Measurements from ENCODE around the gene SYT5. TPM values are rescaled to one million over a fixed set of nuclear protein-coding genes. Genes with fewer than 3 reads are reported as not detected.
A peak's percentile ranks its signal among the peaks of the same experiment; 100 is the strongest.

The SYT5 gene
- total and polyA plus RNA-seq, 5 donors from 2014 or later, result 0.06 to 1.9 TPM; not detected in 3

GRCh38 chr19:55160986-55161365 lies 19.1 kb downstream of the SYT5 start:
- H3K4me1 ChIP-seq (ENCODE audit: control insufficient read depth, insufficient read depth, low read length, poor library complexity, severe bottlenecking), result peaks cover 7% of the 10 kb centered on the region
- H3K9me3 ChIP-seq (ENCODE audit: control insufficient read depth in 2 of 2, low read length in 2 of 2), result peaks cover 0 to 4% of the 10 kb centered on the region in 2 experiments
- peaks cover 7% of the 10 kb centered on the region for H3K27me3 ChIP-seq (ENCODE audit: control insufficient read depth, insufficient read depth, low read length)
- DNase-seq (no peak), ATAC-seq (ENCODE audit: low read depth in 2 of 2) (no peak)
- no peaks in the 10 kb centered on the region for H3K36me3 Mint-ChIP-seq
- peaks cover 66% of the 10 kb centered on the region for H3K27me3 Mint-ChIP-seq
- H3K4me3 Mint-ChIP-seq, result no peak overlapping the region
- no peaks in the 10 kb centered on the region for H3K36me3 ChIP-seq (ENCODE audit: control insufficient read depth, insufficient read depth, low read length)
- peaks cover 0 to 8% (median 0%) of the 10 kb centered on the region in 7 donors for H3K9me3 Mint-ChIP-seq
- H3K27ac Mint-ChIP-seq, result no peak overlapping the region
- H3K4me3 ChIP-seq (ENCODE audit: low read depth, low read length), result no peak overlapping the region
- H3K27ac ChIP-seq (ENCODE audit: insufficient read depth, low read length, poor library complexity, severe bottlenecking), result no peak overlapping the region
- peaks cover 0 to 27% (median 3%) of the 10 kb centered on the region in 4 donors for H3K4me1 Mint-ChIP-seq

- no peak overlapping the region for H3K4me3 ChIP-seq (ENCODE audit: low read depth, low read length)
- H3K9me3 ChIP-seq (ENCODE audit: control insufficient read depth in 2 of 2, low read length in 2 of 2), result peaks cover 0 to 4% of the 10 kb centered on the region in 2 experiments
- peaks cover 60% of the 10 kb centered on the region for H3K27me3 Mint-ChIP-seq
- peak; percentile 70 to 85 (median 77) for DNase-seq
- H3K4me1 ChIP-seq (ENCODE audit: control insufficient read depth, insufficient read depth, low read length, poor library complexity, severe bottlenecking), result peaks cover 7% of the 10 kb centered on the region
- H3K36me3 Mint-ChIP-seq, result no peaks in the 10 kb centered on the region
- H3K27me3 ChIP-seq (ENCODE audit: control insufficient read depth, insufficient read depth, low read length), result peaks cover 3% of the 10 kb centered on the region
- peak; percentile 84 to 85 for ATAC-seq (ENCODE audit: low read depth in 2 of 2)
- H3K36me3 ChIP-seq (ENCODE audit: control insufficient read depth, insufficient read depth, low read length), result no peaks in the 10 kb centered on the region
- H3K27ac Mint-ChIP-seq, result no peak overlapping the region
- H3K4me1 Mint-ChIP-seq, result peaks cover 0 to 24% (median 3%) of the 10 kb centered on the region in 4 donors
- no peak overlapping the region for H3K27ac ChIP-seq (ENCODE audit: insufficient read depth, low read length, poor library complexity, severe bottlenecking)
- peaks cover 0 to 6% (median 0%) of the 10 kb centered on the region in 7 donors for H3K9me3 Mint-ChIP-seq
- no peak overlapping the region for H3K4me3 Mint-ChIP-seq
Observed at GRCh38 chr19:55160128-55160985, 19.7 kb downstream of the SYT5 start.

DNA sequence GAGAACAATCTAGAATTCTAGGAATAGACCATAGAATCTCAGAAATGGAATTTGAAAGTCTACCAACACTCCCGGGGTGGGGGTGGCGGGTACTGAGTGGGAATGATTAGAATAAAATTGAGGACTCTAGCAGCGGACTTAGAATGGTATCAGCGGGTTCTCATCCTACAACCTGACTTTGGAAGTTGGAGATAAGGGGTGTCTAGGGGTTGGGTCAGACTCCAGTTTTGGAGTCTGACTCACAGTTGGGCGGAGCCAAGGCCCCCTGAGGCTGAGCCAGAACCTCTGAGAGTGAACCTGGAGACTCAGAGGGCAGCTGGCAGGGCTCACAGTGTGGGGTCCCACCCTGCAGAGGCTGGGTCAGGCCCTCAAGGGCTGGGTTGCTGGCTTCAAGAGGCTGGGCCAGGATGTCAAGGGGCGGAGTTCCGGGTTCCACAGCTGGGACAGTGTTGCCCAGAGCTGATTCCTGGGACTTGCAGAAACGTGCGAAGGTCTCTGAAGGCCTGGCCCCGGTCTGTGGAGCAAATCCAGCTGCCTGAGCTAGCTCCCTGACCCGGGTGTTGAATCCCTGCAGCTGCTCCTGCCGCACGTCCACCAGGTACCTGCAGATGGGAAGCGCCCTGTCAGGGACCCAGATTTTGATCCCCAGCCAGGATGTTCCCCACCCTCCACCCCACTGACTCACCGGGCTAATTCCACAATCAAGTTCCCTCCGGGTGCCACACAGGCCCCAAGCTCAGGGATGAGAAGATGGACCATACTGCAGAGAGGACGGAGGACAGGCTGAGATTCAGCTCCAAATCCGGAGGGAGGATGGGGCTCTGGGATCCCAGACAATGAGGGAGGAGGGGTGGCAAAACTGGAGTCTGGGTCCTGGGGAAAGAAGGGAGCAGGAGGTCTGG lies 21.0 kb downstream of the SYT5 start:
- no peak overlapping the region for H3K4me3 ChIP-seq (ENCODE audit: low read depth, low read length)
- no peaks in the 10 kb centered on the region for H3K36me3 Mint-ChIP-seq
- peaks cover 3% of the 10 kb centered on the region for H3K27me3 ChIP-seq (ENCODE audit: control insufficient read depth, insufficient read depth, low read length)
- H3K9me3 Mint-ChIP-seq, result peaks cover 0 to 4% (median 0%) of the 10 kb centered on the region in 7 donors
- H3K9me3 ChIP-seq (ENCODE audit: control insufficient read depth in 2 of 2, low read length in 2 of 2), result peaks cover 0 to 4% of the 10 kb centered on the region in 2 experiments
- H3K27me3 Mint-ChIP-seq, result peaks cover 50% of the 10 kb centered on the region
- no peak overlapping the region for H3K27ac ChIP-seq (ENCODE audit: insufficient read depth, low read length, poor library complexity, severe bottlenecking)
- H3K27ac Mint-ChIP-seq, result no peak overlapping the region
- peaks cover 7% of the 10 kb centered on the region for H3K4me1 ChIP-seq (ENCODE audit: control insufficient read depth, insufficient read depth, low read length, poor library complexity, severe bottlenecking)
- H3K4me1 Mint-ChIP-seq, result peaks cover 0 to 29% (median 6%) of the 10 kb centered on the region in 4 donors
- no peak for DNase-seq
- no peak for ATAC-seq (ENCODE audit: low read depth in 2 of 2)
- no peaks in the 10 kb centered on the region for H3K36me3 ChIP-seq (ENCODE audit: control insufficient read depth, insufficient read depth, low read length)
- H3K4me3 Mint-ChIP-seq, result no peak overlapping the region

- H3K36me3 ChIP-seq (ENCODE audit: control insufficient read depth, insufficient read depth, low read length), result no peaks in the 10 kb centered on the region
- H3K9me3 Mint-ChIP-seq, result peaks cover 0 to 7% (median 0%) of the 10 kb centered on the region in 7 donors
- H3K27me3 ChIP-seq (ENCODE audit: control insufficient read depth, insufficient read depth, low read length), result peaks cover 3% of the 10 kb centered on the region
- H3K4me1 Mint-ChIP-seq, result peaks cover 0 to 35% (median 11%) of the 10 kb centered on the region in 4 donors
- peaks cover 0 to 4% of the 10 kb centered on the region in 2 experiments for H3K9me3 ChIP-seq (ENCODE audit: control insufficient read depth in 2 of 2, low read length in 2 of 2)
- peaks cover 46% of the 10 kb centered on the region for H3K27me3 Mint-ChIP-seq
- no peaks in the 10 kb centered on the region for H3K36me3 Mint-ChIP-seq
- no peak overlapping the region for H3K27ac ChIP-seq (ENCODE audit: insufficient read depth, low read length, poor library complexity, severe bottlenecking)
- no peak overlapping the region for H3K27ac Mint-ChIP-seq
- H3K4me3 Mint-ChIP-seq, result no peak overlapping the region
- no peak overlapping the region for H3K4me3 ChIP-seq (ENCODE audit: low read depth, low read length)
- ATAC-seq (ENCODE audit: low read depth in 2 of 2), result no peak
- peaks cover 12% of the 10 kb centered on the region for H3K4me1 ChIP-seq (ENCODE audit: control insufficient read depth, insufficient read depth, low read length, poor library complexity, severe bottlenecking)
- no peak for DNase-seq
Observed at GRCh38 chr19:55158423-55158822, 21.7 kb downstream of the SYT5 start.

- Mint-ChIP-seq H3K36me3 (no peaks in the 10 kb centered on the region), H3K27ac (no peak within 1 kb of the TSS), H3K4me3 (no peak within 1 kb of the TSS), H3K9me3 (peaks cover 0 to 8% (median under 1%) of the 10 kb centered on the region in 7 donors), H3K27me3 (peaks cover 40% of the 10 kb centered on the region), H3K4me1 (peaks cover 0 to 42% (median 12%) of the 10 kb centered on the region in 4 donors)
- no peak within 1 kb of the TSS for H3K4me3 ChIP-seq (ENCODE audit: low read depth, low read length)
- H3K4me1 ChIP-seq (ENCODE audit: control insufficient read depth, insufficient read depth, low read length, poor library complexity, severe bottlenecking), result peaks cover 12% of the 10 kb centered on the region
- no peaks in the 10 kb centered on the region for H3K36me3 ChIP-seq (ENCODE audit: control insufficient read depth, insufficient read depth, low read length)
- peaks cover 0 to 5% of the 10 kb centered on the region in 2 experiments for H3K9me3 ChIP-seq (ENCODE audit: control insufficient read depth in 2 of 2, low read length in 2 of 2)
- no peaks in the 10 kb centered on the region for H3K27me3 ChIP-seq (ENCODE audit: control insufficient read depth, insufficient read depth, low read length)
- no peak for DNase-seq
- H3K27ac ChIP-seq (ENCODE audit: insufficient read depth, low read length, poor library complexity, severe bottlenecking), result no peak within 1 kb of the TSS
- ATAC-seq (ENCODE audit: low read depth in 2 of 2), result no peak
Observed at GRCh38 chr19:55157064-55157908, 22.8 kb downstream of the SYT5 start, which contains the start of gene TNNI3. TSS of gene TNNI3 (minus strand) at chr19:55157732. CDS start at chr19:55157589, 143 bp downstream.

DNA sequence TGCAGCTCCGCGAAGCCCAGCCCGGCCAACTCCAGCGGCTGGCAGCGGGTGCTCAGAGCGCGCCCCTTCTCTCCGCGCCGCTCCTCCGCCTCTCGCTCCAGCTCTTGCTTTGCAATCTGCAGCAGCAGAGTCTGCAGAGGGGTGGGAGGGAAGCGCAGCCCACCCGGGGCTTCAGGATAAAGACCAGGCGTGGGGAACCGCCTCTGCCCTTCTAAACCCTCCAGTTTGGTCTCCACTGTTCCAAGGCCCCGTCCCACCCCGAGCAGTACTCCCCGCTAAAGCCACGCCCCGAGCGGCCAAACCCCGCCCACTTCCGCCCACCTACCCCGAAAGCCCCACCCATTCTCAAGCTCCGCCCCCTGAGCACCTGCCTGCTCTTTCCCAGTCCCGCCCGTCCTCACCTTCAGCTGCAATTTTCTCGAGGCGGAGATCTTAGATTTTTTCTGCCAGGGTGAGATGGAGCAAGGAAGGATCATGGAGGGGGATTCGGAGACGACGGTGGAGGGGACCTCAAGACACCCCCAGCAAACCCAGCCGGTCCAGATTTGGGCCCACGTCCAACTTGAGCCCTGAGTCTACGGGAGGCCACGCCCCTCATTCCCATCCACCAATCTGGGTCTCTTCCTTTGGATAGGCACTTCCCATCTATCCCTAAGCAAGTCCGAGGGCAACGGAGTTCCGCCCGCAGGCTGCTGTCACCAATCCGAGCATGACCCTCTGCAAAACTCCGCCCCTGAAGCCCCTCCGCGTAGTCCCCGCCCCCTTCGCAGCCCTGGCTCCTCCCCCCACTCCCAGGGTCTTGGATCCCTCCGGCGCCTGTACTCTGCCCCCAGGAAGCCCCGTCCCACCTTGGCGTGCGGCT lies 23.7 kb downstream of the SYT5 start:
- H3K9me3 ChIP-seq (ENCODE audit: control insufficient read depth in 2 of 2, low read length in 2 of 2), result peaks cover 2 to 13% of the 10 kb centered on the region in 2 experiments
- H3K27me3 ChIP-seq (ENCODE audit: control insufficient read depth, insufficient read depth, low read length), result no peaks in the 10 kb centered on the region
- Mint-ChIP-seq H3K27ac (no peak overlapping the region), H3K27me3 (peaks cover 38% of the 10 kb centered on the region), H3K4me1 (peaks cover 0 to 50% (median 17%) of the 10 kb centered on the region in 4 donors), H3K36me3 (no peaks in the 10 kb centered on the region), H3K9me3 (peaks cover 0 to 14% (median 1%) of the 10 kb centered on the region in 7 donors), H3K4me3 (no peak overlapping the region)
- DNase-seq (peak in 1 of 3 donors; percentile 19), ATAC-seq (ENCODE audit: low read depth in 2 of 2) (no peak)
- H3K36me3 ChIP-seq (ENCODE audit: control insufficient read depth, insufficient read depth, low read length), result no peaks in the 10 kb centered on the region
- peaks cover 12% of the 10 kb centered on the region for H3K4me1 ChIP-seq (ENCODE audit: control insufficient read depth, insufficient read depth, low read length, poor library complexity, severe bottlenecking)
- H3K27ac ChIP-seq (ENCODE audit: insufficient read depth, low read length, poor library complexity, severe bottlenecking), result no peak overlapping the region
- no peak overlapping the region for H3K4me3 ChIP-seq (ENCODE audit: low read depth, low read length)

Data from CD4-positive, CD25-positive, alpha-beta regulatory T cell (primary cell).